SK-N-SH (cell line): Measurements from ENCODE around the gene PTGDS. TPM values are rescaled to one million over a fixed set of nuclear protein-coding genes. Genes with fewer than 3 reads are reported as not detected.

Experiments
- CTCF ChIA-PET: fragments of 300-600, 350-600 bp; formaldehyde crosslinking; extraction: SDS; loops from one replicate; lab custom pipeline; 2021; lab: Yijun Ruan, JAX
- POLR2A ChIA-PET: fragments of 350-600 bp; sonication (Branson Sonifier 250); formaldehyde crosslinking; extraction: SDS; loops from one replicate; lab custom pipeline; 2020; ENCODE audit warnings: antibody characterized with exemption, inconsistent platforms; lab: Yijun Ruan, JAX
- DNase-seq: peaks from one replicate; pipeline ENCODE4 v3.0.0; 2012
- H2AFZ ChIP-seq: fragments of 200-600 bp; sonication (generic); 2 replicates; pipeline ENCODE4 v1.8.1; 2016; ENCODE audit warnings: antibody characterized with exemption, mild to moderate bottlenecking, low read depth
- H3F3A ChIP-seq: fragments of 200-600 bp; sonication (generic); replicated peaks from 2 replicates; pipeline ENCODE3; 2016; ENCODE audit warnings: antibody characterized with exemption, mild to moderate bottlenecking; ENCODE audit not compliant: insufficient read depth
- H3K27ac ChIP-seq, 2 experiments: fragments of 200-500 bp in 1 of 2; fragments of 200-600 bp in 1 of 2; sonication (Bioruptor generic) in 1 of 2; sonication (generic), shearing (Covaris generic) in 1 of 2; 2 replicates each; pipeline versions ENCODE4 v1.5.1 to v1.6.1; 2014 to 2016; ENCODE audit warnings: low read depth in 2 of 2, inconsistent platforms in 1 of 2, low read length in 1 of 2, mild to moderate bottlenecking in 1 of 2, mixed read lengths in 1 of 2
- H3K27me3 ChIP-seq: fragments of 200-600 bp; sonication (generic), shearing (Covaris generic); 2 replicates; pipeline ENCODE4 v1.6.1; 2016; ENCODE audit warnings: mixed run types; ENCODE audit not compliant: insufficient read depth
- H3K36me3 ChIP-seq, 2 experiments: fragments of 200-500 bp in 1 of 2; fragments of 200-600 bp in 1 of 2; sonication (Bioruptor generic) in 1 of 2; sonication (generic) in 1 of 2; replicated peaks in 1 of 2; 2 replicates each; pipeline versions ENCODE3 to v1.5.1; 2014 to 2016; ENCODE audit warnings: low read length in 1 of 2, mild to moderate bottlenecking in 1 of 2; ENCODE audit not compliant: insufficient read depth in 2 of 2, control insufficient read depth in 1 of 2
- H3K4me1 ChIP-seq, 2 experiments: fragments of 200-500 bp in 1 of 2; fragments of 200-600 bp in 1 of 2; sonication (Bioruptor generic) in 1 of 2; sonication (generic), shearing (Covaris generic) in 1 of 2; 2 replicates each; pipeline versions ENCODE4 v1.5.1 to v1.6.1; 2014 to 2016; ENCODE audit warnings: low read depth in 1 of 2, low read length in 1 of 2, mixed run types in 1 of 2; ENCODE audit not compliant: insufficient read depth in 2 of 2, control insufficient read depth in 1 of 2
- H3K4me2 ChIP-seq: fragments of 200-600 bp; sonication (generic), shearing (Covaris generic); 2 replicates; pipeline ENCODE4 v1.6.1; 2017; ENCODE audit warnings: mixed run types
- H3K4me3 ChIP-seq, 2 experiments: fragments of 200-500 bp in 1 of 2; fragments of 200-600 bp in 1 of 2; sonication (Bioruptor generic) in 1 of 2; sonication (generic), shearing (Covaris generic) in 1 of 2; 2 replicates each; pipeline versions ENCODE4 v1.5.1 to v1.8.1; 2014 to 2016; ENCODE audit warnings: low read depth in 2 of 2, inconsistent platforms in 1 of 2, low read length in 1 of 2, mild to moderate bottlenecking in 1 of 2, mixed read lengths in 1 of 2, moderate library complexity in 1 of 2
- H3K79me2 ChIP-seq: fragments of 200-600 bp; sonication (generic); 2 replicates; pipeline ENCODE4 v1.8.1; 2017; ENCODE audit warnings: mild to moderate bottlenecking; ENCODE audit not compliant: insufficient read depth
- H3K9ac ChIP-seq: fragments of 200-600 bp; sonication (generic); 2 replicates; pipeline ENCODE4 v1.6.1; 2017; ENCODE audit warnings: mixed run types
- H3K9me2 ChIP-seq: fragments of 200-600 bp; sonication (generic); 2 replicates; pipeline ENCODE4 v1.6.1; 2017; ENCODE audit warnings: mixed run types
- H3K9me3 ChIP-seq: fragments of 200-600 bp; sonication (generic); 2 replicates; pipeline ENCODE4 v1.6.1; 2017; ENCODE audit warnings: mixed run types, mild to moderate bottlenecking, moderate library complexity
- H4K20me1 ChIP-seq: fragments of 200-600 bp; sonication (generic); 2 replicates; pipeline ENCODE4 v1.6.1; 2017; ENCODE audit warnings: mild to moderate bottlenecking, mixed run types; ENCODE audit not compliant: insufficient read depth
- CTCF ChIP-seq: fragments of 200-600 bp; sonication (generic); IDR thresholded peaks from 2 replicates; pipeline ENCODE4 v1.6.1; 2017; ENCODE audit warnings: antibody characterized with exemption, mild to moderate bottlenecking, moderate library complexity
- ELF1 ChIP-seq: IDR thresholded peaks from 2 replicates; pipeline ENCODE4 v1.4.0; 2012
- EZH2phosphoT487 ChIP-seq: fragments of 200-600 bp; sonication (generic); IDR thresholded peaks from 2 replicates; pipeline ENCODE4 v1.6.1; 2017; ENCODE audit warnings: low read depth, mixed run types, mild to moderate bottlenecking, antibody characterized with exemption, moderate library complexity, borderline replicate concordance
- FOSL2 ChIP-seq: IDR thresholded peaks from 2 replicates; pipeline ENCODE4 v1.4.0; 2012; ENCODE audit warnings: low read depth, mild to moderate bottlenecking, moderate library complexity, borderline replicate concordance
- JUND ChIP-seq: IDR thresholded peaks from 2 replicates; pipeline ENCODE4 v1.4.0; 2012
- MEF2A ChIP-seq: IDR thresholded peaks from 2 replicates; pipeline ENCODE4 v1.4.0; 2012; ENCODE audit warnings: low read depth, borderline replicate concordance
- NRF1 ChIP-seq: IDR thresholded peaks from 2 replicates; pipeline ENCODE4 v1.6.1; 2012; ENCODE audit warnings: low read depth, mild to moderate bottlenecking, low read length
- POLR2AphosphoS5 ChIP-seq: IDR thresholded peaks from 2 replicates; pipeline ENCODE4 v1.6.1; 2012; ENCODE audit warnings: low read depth, low read length
- RCOR1 ChIP-seq: fragments of 150-350 bp; IDR thresholded peaks from 2 replicates; pipeline ENCODE4 v1.6.1; 2017; ENCODE audit warnings: antibody characterized with exemption, low read length
- REST ChIP-seq: IDR thresholded peaks from 2 replicates; pipeline ENCODE4 v1.6.1; 2012; ENCODE audit warnings: mild to moderate bottlenecking, low read depth, low read length, moderate library complexity
- RXRA ChIP-seq: IDR thresholded peaks from 2 replicates; pipeline ENCODE4 v1.4.0; 2012; ENCODE audit warnings: low read depth, mild to moderate bottlenecking, borderline replicate concordance
- TCF12 ChIP-seq: IDR thresholded peaks from 2 replicates; pipeline ENCODE4 v1.4.0; 2012
- USF2 ChIP-seq: fragments of 150-350 bp; IDR thresholded peaks from 2 replicates; pipeline ENCODE4 v1.6.1; 2017; ENCODE audit warnings: antibody characterized with exemption, low read length, low read depth, borderline replicate concordance
- WGBS: methylation state at CpG from one replicate; pipeline ENCODE4 v1.1.6; 2017; ENCODE audit warnings: low lambda C conversion rate; 5-methylcytosine and 5-hydroxymethylcytosine counted together
- polyA plus RNA-seq, 3 experiments: library from polyadenylated mRNA; depleted of rRNA; stranded (reverse); fragments of >200 nt; gene quantifications; 2 replicates each; pipeline ENCODE4 v1.2.3, GENCODE V29; 2012
- TF ChIP-seq, protein P1 (sequence below): IDR thresholded peaks from 2 replicates; pipeline ENCODE4 v1.4.0; 2012; ENCODE audit warnings: low read depth, borderline replicate concordance

PTGDS gene
- polyA plus RNA-seq, 1 of the 3 experiments (the other 2 are of a cell fraction) = not detected

DNA sequence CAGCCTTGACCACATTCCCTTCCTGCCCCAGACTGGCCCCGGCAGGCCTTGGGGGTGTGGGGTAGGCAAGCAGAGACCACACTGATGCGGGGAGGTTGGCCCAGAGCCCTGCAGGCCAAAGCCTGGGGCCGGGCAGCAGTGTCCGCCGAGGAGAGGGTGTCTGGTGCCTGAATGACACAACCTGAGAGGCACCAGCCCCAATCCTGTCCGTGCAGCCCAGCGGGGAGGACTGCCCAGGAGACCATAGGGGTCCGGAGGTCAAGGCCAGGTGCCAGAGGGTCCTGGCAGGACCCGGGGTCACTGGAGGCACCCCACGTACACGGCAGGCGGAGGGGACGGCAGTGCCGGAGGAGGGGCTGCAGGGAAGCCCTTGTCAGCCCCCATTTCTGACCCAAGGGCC, 5.6 kb upstream of the PTGDS start:
- H3K27ac ChIP-seq = no peak overlapping the region
- DNase-seq = no peak
- no peaks in the 10 kb centered on the region for H3K36me3 ChIP-seq
- H3F3A ChIP-seq = no peaks in the 10 kb centered on the region
- WGBS = 53% methylated on average over 7 of the region's 14 CpGs
- CTCF ChIA-PET = interaction anchor here (0.9 to 1.8 kb wide), 4 partner anchors 9 to 57 kb away, joined by 3 to 5 read pairs (median 4); partner anchors contain the start of gene ABCA2
- POLR2A ChIA-PET = no interaction called here
- TF ChIP-seq RXRA (no peak), MEF2A (no peak), TCF12 (no peak), EZH2phosphoT487 (no peak), FOSL2 (no peak), RCOR1 (no peak), ELF1 (no peak), NRF1 (no peak), POLR2AphosphoS5 (no peak), REST (no peak), USF2 (no peak), CTCF (no peak), JUND (no peak)
- TF ChIP-seq, protein P1, sequence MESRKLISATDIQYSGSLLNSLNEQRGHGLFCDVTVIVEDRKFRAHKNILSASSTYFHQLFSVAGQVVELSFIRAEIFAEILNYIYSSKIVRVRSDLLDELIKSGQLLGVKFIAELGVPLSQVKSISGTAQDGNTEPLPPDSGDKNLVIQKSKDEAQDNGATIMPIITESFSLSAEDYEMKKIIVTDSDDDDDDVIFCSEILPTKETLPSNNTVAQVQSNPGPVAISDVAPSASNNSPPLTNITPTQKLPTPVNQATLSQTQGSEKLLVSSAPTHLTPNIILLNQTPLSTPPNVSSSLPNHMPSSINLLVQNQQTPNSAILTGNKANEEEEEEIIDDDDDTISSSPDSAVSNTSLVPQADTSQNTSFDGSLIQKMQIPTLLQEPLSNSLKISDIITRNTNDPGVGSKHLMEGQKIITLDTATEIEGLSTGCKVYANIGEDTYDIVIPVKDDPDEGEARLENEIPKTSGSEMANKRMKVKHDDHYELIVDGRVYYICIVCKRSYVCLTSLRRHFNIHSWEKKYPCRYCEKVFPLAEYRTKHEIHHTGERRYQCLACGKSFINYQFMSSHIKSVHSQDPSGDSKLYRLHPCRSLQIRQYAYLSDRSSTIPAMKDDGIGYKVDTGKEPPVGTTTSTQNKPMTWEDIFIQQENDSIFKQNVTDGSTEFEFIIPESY = no peak
- H3K9me3 ChIP-seq = no peaks in the 10 kb centered on the region
- H2AFZ ChIP-seq = no peak overlapping the region
- no peaks in the 10 kb centered on the region for H3K9me2 ChIP-seq
- no peak overlapping the region for H3K4me3 ChIP-seq
- no peak overlapping the region for H3K9ac ChIP-seq
- no peaks in the 10 kb centered on the region for H4K20me1 ChIP-seq
- H3K4me1 ChIP-seq = peaks cover 0 to 15% of the 10 kb centered on the region in 2 experiments; a peak in 1 of 4 replicates
- H3K4me2 ChIP-seq = no peak overlapping the region
- H3K27me3 ChIP-seq = no peaks in the 10 kb centered on the region
- no peaks in the 10 kb centered on the region for H3K79me2 ChIP-seq
